WTC11 (cell line): ENCODE measurements around the gene NCS1. TPM values are rescaled to one million over a fixed set of nuclear protein-coding genes. Genes with fewer than 3 reads are reported as not detected.

ENCODE experiments used
- ATAC-seq: fragments of 200-7000 bp; cut with Tn5 transposase; 2 replicates; pipeline ENCODE4 v1.10.0; 2021; ENCODE audit warnings: mild to moderate bottlenecking, moderate library complexity
- CTCF ChIA-PET: fragments of 300-600 bp; sonication (Branson Sonifier 250); formaldehyde crosslinking; loops from one replicate; lab custom pipeline; 2021; ENCODE audit warnings: antibody characterized with exemption; lab: Charles Lee
- POLR2A ChIA-PET: fragments of 350-600 bp; sonication (Branson Sonifier 250); formaldehyde crosslinking; loops from one replicate; lab custom pipeline; 2021; ENCODE audit warnings: antibody characterized with exemption; lab: Charles Lee
- DNase-seq: peaks from one replicate; pipeline ENCODE4 v3.0.0; 2021; ENCODE audit warnings: low spot score
- H3K27ac Mint-ChIP-seq: 2 replicates; pipeline ENCODE4 v1.8.0; 2021; ENCODE audit warnings: mixed read lengths
- H3K27me3 Mint-ChIP-seq: 2 replicates; pipeline ENCODE4 v1.8.0; 2021; ENCODE audit warnings: low read depth, mild to moderate bottlenecking, moderate library complexity, mixed read lengths
- H3K36me3 Mint-ChIP-seq: 2 replicates; pipeline ENCODE4 v1.8.0; 2021; ENCODE audit warnings: mixed read lengths
- H3K4me1 Mint-ChIP-seq: 2 replicates; pipeline ENCODE4 v1.8.0; 2022; ENCODE audit warnings: mixed read lengths
- H3K4me3 Mint-ChIP-seq: 2 replicates; pipeline ENCODE4 v1.8.0; 2021; ENCODE audit warnings: mild to moderate bottlenecking, moderate library complexity, mixed read lengths
- H3K9me3 Mint-ChIP-seq: 2 replicates; pipeline ENCODE4 v1.8.0; 2021; ENCODE audit warnings: mixed read lengths
- ATF1 ChIP-seq: sonication (generic); formaldehyde crosslinking; IDR thresholded peaks from 2 replicates; pipeline ENCODE4 v1.8.1; 2023; ENCODE audit warnings: mild to moderate bottlenecking, moderate library complexity, missing genetic modification reagents
- ATF3 ChIP-seq: sonication (generic); formaldehyde crosslinking; conservative IDR thresholded peaks from 2 replicates; pipeline ENCODE4 v1.8.1; 2022; ENCODE audit warnings: mild to moderate bottlenecking, missing genetic modification reagents
- CBFB ChIP-seq: sonication (generic); formaldehyde crosslinking; IDR thresholded peaks from 2 replicates; pipeline ENCODE4 v1.8.1; 2022; ENCODE audit warnings: mild to moderate bottlenecking, low read depth, missing genetic modification reagents
- CREB1 ChIP-seq: sonication (generic); formaldehyde crosslinking; IDR thresholded peaks from 2 replicates; pipeline ENCODE4 v1.8.0; 2023; ENCODE audit warnings: mild to moderate bottlenecking, missing genetic modification reagents
- EMX1 ChIP-seq: fragments of 250-450 bp; sonication (Bioruptor Pico); IDR thresholded peaks from 2 replicates; pipeline ENCODE4 v1.8.0; 2021; ENCODE audit warnings: mild to moderate bottlenecking
- FOXK1 ChIP-seq: sonication (generic); formaldehyde crosslinking; IDR thresholded peaks from 2 replicates; pipeline ENCODE4 v1.8.0; 2022; ENCODE audit warnings: mild to moderate bottlenecking, moderate library complexity, missing genetic modification reagents
- FOXP4 ChIP-seq: sonication (generic); formaldehyde crosslinking; IDR thresholded peaks from 2 replicates; pipeline ENCODE4 v1.8.0; 2022; ENCODE audit warnings: mild to moderate bottlenecking, missing genetic modification reagents
- GABPB1 ChIP-seq: sonication (generic); formaldehyde crosslinking; IDR thresholded peaks from 2 replicates; pipeline ENCODE4 v1.8.1; 2023; ENCODE audit warnings: mild to moderate bottlenecking, missing genetic modification reagents
- GRHL2 ChIP-seq: fragments of 250-450 bp; sonication (Bioruptor Pico); IDR thresholded peaks from 2 replicates; pipeline ENCODE4 v1.8.0; 2022; ENCODE audit warnings: mild to moderate bottlenecking, moderate library complexity; ENCODE audit not compliant: insufficient replicate concordance, severe bottlenecking
- NR1H2 ChIP-seq: sonication (generic); formaldehyde crosslinking; IDR thresholded peaks from 2 replicates; pipeline ENCODE4 v1.9.0; 2021; ENCODE audit warnings: mild to moderate bottlenecking, moderate library complexity, missing genetic modification reagents
- NR3C1 ChIP-seq: sonication (generic); formaldehyde crosslinking; conservative IDR thresholded peaks from 2 replicates; pipeline ENCODE4 v1.8.1; 2023; ENCODE audit warnings: low read depth, mild to moderate bottlenecking, missing genetic modification reagents
- RORB ChIP-seq: fragments of 250-450 bp; sonication (Bioruptor Pico); IDR thresholded peaks from 2 replicates; pipeline ENCODE4 v1.9.0; 2021; ENCODE audit warnings: mild to moderate bottlenecking
- STAT6 ChIP-seq: sonication (generic); formaldehyde crosslinking; conservative IDR thresholded peaks from 2 replicates; pipeline ENCODE4 v1.8.1; 2023; ENCODE audit warnings: mild to moderate bottlenecking, low read depth, missing genetic modification reagents, moderate library complexity
- ZNF416 ChIP-seq: fragments of 250-450 bp; sonication (Bioruptor Pico); IDR thresholded peaks from 2 replicates; pipeline ENCODE4 v1.9.0; 2021; ENCODE audit warnings: mild to moderate bottlenecking, inconsistent platforms
- total RNA-seq: library from RNA; stranded (reverse); gene quantifications from 3 replicates; pipeline ENCODE4 v1.2.3, GENCODE V29; 2021
- TF ChIP-seq, protein P1 (sequence below): fragments of 250-450 bp; sonication (Bioruptor Pico); IDR thresholded peaks from 2 replicates; pipeline ENCODE4 v1.9.0; 2021; ENCODE audit warnings: mild to moderate bottlenecking, borderline replicate concordance
- TF ChIP-seq, protein P2 (sequence below): fragments of 200-600 bp; IDR thresholded peaks from 2 replicates; pipeline ENCODE4 v1.8.0; 2022; ENCODE audit warnings: antibody characterized with exemption
- TF ChIP-seq, protein P3 (sequence below): sonication (generic); formaldehyde crosslinking; IDR thresholded peaks from 2 replicates; pipeline ENCODE4 v1.8.1; 2023; ENCODE audit warnings: mild to moderate bottlenecking, missing genetic modification reagents, moderate library complexity
- TF ChIP-seq, protein P4 (sequence below): fragments of 250-450 bp; sonication (Bioruptor Pico); IDR thresholded peaks from 2 replicates; pipeline ENCODE4 v1.9.0; 2021; ENCODE audit warnings: mild to moderate bottlenecking

The NCS1 gene
- total RNA-seq, 1 experiment from 2014 or later, result 32.4 TPM

- H3K27me3 Mint-ChIP-seq, result peaks cover 3% of the 10 kb centered on the region; the same call in 1 of the 2 replicates
- no peak for ATAC-seq
- TF ChIP-seq, protein P1, sequence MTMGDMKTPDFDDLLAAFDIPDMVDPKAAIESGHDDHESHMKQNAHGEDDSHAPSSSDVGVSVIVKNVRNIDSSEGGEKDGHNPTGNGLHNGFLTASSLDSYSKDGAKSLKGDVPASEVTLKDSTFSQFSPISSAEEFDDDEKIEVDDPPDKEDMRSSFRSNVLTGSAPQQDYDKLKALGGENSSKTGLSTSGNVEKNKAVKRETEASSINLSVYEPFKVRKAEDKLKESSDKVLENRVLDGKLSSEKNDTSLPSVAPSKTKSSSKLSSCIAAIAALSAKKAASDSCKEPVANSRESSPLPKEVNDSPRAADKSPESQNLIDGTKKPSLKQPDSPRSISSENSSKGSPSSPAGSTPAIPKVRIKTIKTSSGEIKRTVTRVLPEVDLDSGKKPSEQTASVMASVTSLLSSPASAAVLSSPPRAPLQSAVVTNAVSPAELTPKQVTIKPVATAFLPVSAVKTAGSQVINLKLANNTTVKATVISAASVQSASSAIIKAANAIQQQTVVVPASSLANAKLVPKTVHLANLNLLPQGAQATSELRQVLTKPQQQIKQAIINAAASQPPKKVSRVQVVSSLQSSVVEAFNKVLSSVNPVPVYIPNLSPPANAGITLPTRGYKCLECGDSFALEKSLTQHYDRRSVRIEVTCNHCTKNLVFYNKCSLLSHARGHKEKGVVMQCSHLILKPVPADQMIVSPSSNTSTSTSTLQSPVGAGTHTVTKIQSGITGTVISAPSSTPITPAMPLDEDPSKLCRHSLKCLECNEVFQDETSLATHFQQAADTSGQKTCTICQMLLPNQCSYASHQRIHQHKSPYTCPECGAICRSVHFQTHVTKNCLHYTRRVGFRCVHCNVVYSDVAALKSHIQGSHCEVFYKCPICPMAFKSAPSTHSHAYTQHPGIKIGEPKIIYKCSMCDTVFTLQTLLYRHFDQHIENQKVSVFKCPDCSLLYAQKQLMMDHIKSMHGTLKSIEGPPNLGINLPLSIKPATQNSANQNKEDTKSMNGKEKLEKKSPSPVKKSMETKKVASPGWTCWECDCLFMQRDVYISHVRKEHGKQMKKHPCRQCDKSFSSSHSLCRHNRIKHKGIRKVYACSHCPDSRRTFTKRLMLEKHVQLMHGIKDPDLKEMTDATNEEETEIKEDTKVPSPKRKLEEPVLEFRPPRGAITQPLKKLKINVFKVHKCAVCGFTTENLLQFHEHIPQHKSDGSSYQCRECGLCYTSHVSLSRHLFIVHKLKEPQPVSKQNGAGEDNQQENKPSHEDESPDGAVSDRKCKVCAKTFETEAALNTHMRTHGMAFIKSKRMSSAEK (CRISPR knock-in tag), result no peak
- no peak for TF ChIP-seq STAT6 (CRISPR knock-in tag)
- TF ChIP-seq, protein P2, sequence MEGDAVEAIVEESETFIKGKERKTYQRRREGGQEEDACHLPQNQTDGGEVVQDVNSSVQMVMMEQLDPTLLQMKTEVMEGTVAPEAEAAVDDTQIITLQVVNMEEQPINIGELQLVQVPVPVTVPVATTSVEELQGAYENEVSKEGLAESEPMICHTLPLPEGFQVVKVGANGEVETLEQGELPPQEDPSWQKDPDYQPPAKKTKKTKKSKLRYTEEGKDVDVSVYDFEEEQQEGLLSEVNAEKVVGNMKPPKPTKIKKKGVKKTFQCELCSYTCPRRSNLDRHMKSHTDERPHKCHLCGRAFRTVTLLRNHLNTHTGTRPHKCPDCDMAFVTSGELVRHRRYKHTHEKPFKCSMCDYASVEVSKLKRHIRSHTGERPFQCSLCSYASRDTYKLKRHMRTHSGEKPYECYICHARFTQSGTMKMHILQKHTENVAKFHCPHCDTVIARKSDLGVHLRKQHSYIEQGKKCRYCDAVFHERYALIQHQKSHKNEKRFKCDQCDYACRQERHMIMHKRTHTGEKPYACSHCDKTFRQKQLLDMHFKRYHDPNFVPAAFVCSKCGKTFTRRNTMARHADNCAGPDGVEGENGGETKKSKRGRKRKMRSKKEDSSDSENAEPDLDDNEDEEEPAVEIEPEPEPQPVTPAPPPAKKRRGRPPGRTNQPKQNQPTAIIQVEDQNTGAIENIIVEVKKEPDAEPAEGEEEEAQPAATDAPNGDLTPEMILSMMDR, result no peak
- TF ChIP-seq GABPB1 (CRISPR knock-in tag), result no peak
- TF ChIP-seq NR3C1 (CRISPR knock-in tag), result no peak
- peaks cover 11% of the 10 kb centered on the region; the same call in 1 of the 2 replicates for H3K4me1 Mint-ChIP-seq
- DNase-seq, result no peak
- H3K9me3 Mint-ChIP-seq, result peaks cover 18% of the 10 kb centered on the region
- peaks cover 11% of the 10 kb centered on the region for H3K36me3 Mint-ChIP-seq
- no peak overlapping the region for H3K4me3 Mint-ChIP-seq
- CTCF ChIA-PET, result interaction anchor here (1.1 to 1.8 kb wide), 6 partner anchors 8 to 65 kb away, joined by 5 to 9 read pairs (median 6); no protein-coding TSS in a partner anchor
- POLR2A ChIA-PET, result no interaction called here
- H3K27ac Mint-ChIP-seq, result no peak overlapping the region
Observed at GRCh38 chr9:130255631-130256134, 83.5 kb downstream of the NCS1 start.

DNA sequence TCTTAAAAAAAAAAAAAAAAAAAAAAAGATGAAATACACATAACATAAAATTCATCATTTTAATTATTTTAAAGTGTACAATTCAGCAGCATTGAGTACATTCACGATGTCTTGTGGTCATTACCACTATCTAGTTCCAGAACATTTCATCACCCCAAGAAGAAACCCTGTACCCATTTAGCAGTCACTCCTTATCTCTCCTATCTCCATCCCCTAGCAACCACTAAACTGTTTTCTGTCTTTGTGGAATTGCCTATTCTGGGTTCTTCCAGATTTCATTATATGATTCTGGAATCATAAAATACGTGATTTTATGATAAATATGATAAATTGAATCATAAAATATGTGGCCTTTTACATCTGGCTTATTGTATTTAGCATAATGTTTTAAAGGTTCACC, 84.4 kb downstream of the NCS1 start:
- H3K9me3 Mint-ChIP-seq, result peaks cover 18% of the 10 kb centered on the region
- DNase-seq, result no peak
- ATAC-seq, result no peak
- H3K27me3 Mint-ChIP-seq, result peaks cover 3% of the 10 kb centered on the region; the same call in 1 of the 2 replicates
- H3K4me1 Mint-ChIP-seq, result peaks cover 11% of the 10 kb centered on the region; the same call in 1 of the 2 replicates
- ChIA-PET POLR2A (no interaction called here), CTCF (interaction anchor here (1.1 to 1.8 kb wide), 3 partner anchors 11 to 64 kb away, joined by 5 to 7 read pairs (median 5); no protein-coding TSS in a partner anchor)
- no peak overlapping the region for H3K4me3 Mint-ChIP-seq
- H3K36me3 Mint-ChIP-seq, result peaks cover 11% of the 10 kb centered on the region
- H3K27ac Mint-ChIP-seq, result no peak overlapping the region
- TF ChIP-seq NR1H2 (CRISPR knock-in tag) (no peak), ZNF416 (CRISPR knock-in tag) (no peak), CBFB (CRISPR knock-in tag) (no peak), ATF3 (no peak), ATF1 (no peak), FOXP4 (CRISPR knock-in tag) (no peak), GABPB1 (CRISPR knock-in tag) (no peak), EMX1 (CRISPR knock-in tag) (no peak), GRHL2 (CRISPR knock-in tag) (no peak), FOXK1 (CRISPR knock-in tag) (no peak), RORB (no peak), CREB1 (CRISPR knock-in tag) (no peak)
- TF ChIP-seq, protein P3, sequence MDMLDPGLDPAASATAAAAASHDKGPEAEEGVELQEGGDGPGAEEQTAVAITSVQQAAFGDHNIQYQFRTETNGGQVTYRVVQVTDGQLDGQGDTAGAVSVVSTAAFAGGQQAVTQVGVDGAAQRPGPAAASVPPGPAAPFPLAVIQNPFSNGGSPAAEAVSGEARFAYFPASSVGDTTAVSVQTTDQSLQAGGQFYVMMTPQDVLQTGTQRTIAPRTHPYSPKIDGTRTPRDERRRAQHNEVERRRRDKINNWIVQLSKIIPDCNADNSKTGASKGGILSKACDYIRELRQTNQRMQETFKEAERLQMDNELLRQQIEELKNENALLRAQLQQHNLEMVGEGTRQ (CRISPR knock-in tag), result no peak
- TF ChIP-seq, protein P4, sequence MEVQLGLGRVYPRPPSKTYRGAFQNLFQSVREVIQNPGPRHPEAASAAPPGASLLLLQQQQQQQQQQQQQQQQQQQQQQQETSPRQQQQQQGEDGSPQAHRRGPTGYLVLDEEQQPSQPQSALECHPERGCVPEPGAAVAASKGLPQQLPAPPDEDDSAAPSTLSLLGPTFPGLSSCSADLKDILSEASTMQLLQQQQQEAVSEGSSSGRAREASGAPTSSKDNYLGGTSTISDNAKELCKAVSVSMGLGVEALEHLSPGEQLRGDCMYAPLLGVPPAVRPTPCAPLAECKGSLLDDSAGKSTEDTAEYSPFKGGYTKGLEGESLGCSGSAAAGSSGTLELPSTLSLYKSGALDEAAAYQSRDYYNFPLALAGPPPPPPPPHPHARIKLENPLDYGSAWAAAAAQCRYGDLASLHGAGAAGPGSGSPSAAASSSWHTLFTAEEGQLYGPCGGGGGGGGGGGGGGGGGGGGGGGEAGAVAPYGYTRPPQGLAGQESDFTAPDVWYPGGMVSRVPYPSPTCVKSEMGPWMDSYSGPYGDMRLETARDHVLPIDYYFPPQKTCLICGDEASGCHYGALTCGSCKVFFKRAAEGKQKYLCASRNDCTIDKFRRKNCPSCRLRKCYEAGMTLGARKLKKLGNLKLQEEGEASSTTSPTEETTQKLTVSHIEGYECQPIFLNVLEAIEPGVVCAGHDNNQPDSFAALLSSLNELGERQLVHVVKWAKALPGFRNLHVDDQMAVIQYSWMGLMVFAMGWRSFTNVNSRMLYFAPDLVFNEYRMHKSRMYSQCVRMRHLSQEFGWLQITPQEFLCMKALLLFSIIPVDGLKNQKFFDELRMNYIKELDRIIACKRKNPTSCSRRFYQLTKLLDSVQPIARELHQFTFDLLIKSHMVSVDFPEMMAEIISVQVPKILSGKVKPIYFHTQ, result no peak
